IMR-90 (cell line): Measurements from ENCODE around the gene RLF. TPM values are rescaled to one million over a fixed set of nuclear protein-coding genes. Genes with fewer than 3 reads are reported as not detected.

Source experiments
- ATAC-seq: fragments of 200-7000 bp; cut with Tn5 transposase; 2 replicates; pipeline ENCODE4 v1.9.1; 2020; ENCODE audit warnings: low read depth, mild to moderate bottlenecking, moderate library complexity
- BruUV-seq: library from RNA; stranded (reverse); fragments of 400-500 nt; replicated peaks from 2 replicates; lab custom pipeline; 2021; lab: Mats Ljungman, UMichigan
- CTCF ChIA-PET: fragments of 300-600 bp; formaldehyde crosslinking; extraction: SDS; loops from one replicate; lab custom pipeline; 2021; ENCODE audit warnings: antibody characterized with exemption; lab: Yijun Ruan, JAX
- POLR2A ChIA-PET: fragments of 300-600 bp; sonication (Branson Sonifier 250); formaldehyde crosslinking; loops from one replicate; lab custom pipeline; 2022; ENCODE audit warnings: antibody characterized with exemption; ENCODE audit not compliant: unreplicated experiment; lab: Charles Lee
- DNase-seq: peaks from one replicate; pipeline ENCODE4 v3.0.0; 2013
- H2AFZ ChIP-seq: replicated peaks from 2 replicates; pipeline ENCODE3; 2013; ENCODE audit warnings: low read length, mild to moderate bottlenecking; ENCODE audit not compliant: poor library complexity
- H2AK5ac ChIP-seq: 2 replicates; pipeline ENCODE4 v1.6.1; 2013; ENCODE audit warnings: low read depth, low read length, inconsistent platforms
- H2AK9ac ChIP-seq: replicated peaks from 2 replicates; pipeline ENCODE3; 2013; ENCODE audit warnings: mild to moderate bottlenecking, low read depth, low read length, moderate library complexity; ENCODE audit not compliant: poor library complexity
- H2BK120ac ChIP-seq: 2 replicates; pipeline ENCODE4 v1.6.1; 2013; ENCODE audit warnings: low read depth, low read length, inconsistent platforms
- H2BK15ac ChIP-seq: 3 replicates; pipeline ENCODE4 v1.6.1; 2013; ENCODE audit warnings: low read depth, low read length, inconsistent platforms
- H2BK20ac ChIP-seq: 2 replicates; pipeline ENCODE4 v1.6.1; 2013; ENCODE audit warnings: low read depth, mild to moderate bottlenecking, inconsistent platforms, low read length, moderate library complexity
- H2BK5ac ChIP-seq: 2 replicates; pipeline ENCODE4 v1.6.1; 2013; ENCODE audit warnings: mild to moderate bottlenecking, low read depth, low read length, inconsistent platforms; ENCODE audit not compliant: poor library complexity, severe bottlenecking
- H3K14ac ChIP-seq: replicated peaks from 2 replicates; pipeline ENCODE4 v1.6.1; 2013; ENCODE audit warnings: low read depth, low read length, inconsistent platforms
- H3K18ac ChIP-seq: 2 replicates; pipeline ENCODE4 v1.6.1; 2013; ENCODE audit warnings: low read depth, low read length, control low read depth
- H3K23ac ChIP-seq: 2 replicates; pipeline ENCODE4 v1.6.1; 2013; ENCODE audit warnings: low read depth, low read length, inconsistent platforms
- H3K27ac ChIP-seq: 2 replicates; pipeline ENCODE4 v1.5.1; 2013; ENCODE audit warnings: mild to moderate bottlenecking, control low read depth, low read length; ENCODE audit not compliant: insufficient read depth
- H3K27me3 ChIP-seq: 2 replicates; pipeline ENCODE4 v1.6.1; 2013; ENCODE audit warnings: low read length; ENCODE audit not compliant: control insufficient read depth, insufficient read depth
- H3K36me3 ChIP-seq: 2 replicates; pipeline ENCODE4 v1.6.1; 2013; ENCODE audit warnings: low read length, mixed read lengths; ENCODE audit not compliant: control insufficient read depth, insufficient read depth
- H3K4ac ChIP-seq: 2 replicates; pipeline ENCODE4 v1.6.1; 2013; ENCODE audit warnings: low read depth, low read length, inconsistent platforms
- H3K4me1 ChIP-seq: 2 replicates; pipeline ENCODE4 v1.6.1; 2013; ENCODE audit warnings: low read length, mixed read lengths; ENCODE audit not compliant: control insufficient read depth, insufficient read depth
- H3K4me2 ChIP-seq: 2 replicates; pipeline ENCODE4 v1.6.1; 2013; ENCODE audit warnings: low read depth, mild to moderate bottlenecking, control low read depth, low read length, moderate library complexity
- H3K4me3 ChIP-seq: 2 replicates; pipeline ENCODE4 v1.5.1; 2013; ENCODE audit warnings: low read depth, mild to moderate bottlenecking, control low read depth, low read length, moderate library complexity; ENCODE audit not compliant: insufficient read depth
- H3K56ac ChIP-seq: 2 replicates; pipeline ENCODE4 v1.6.1; 2013; ENCODE audit warnings: low read length, inconsistent platforms; ENCODE audit not compliant: insufficient read depth; ENCODE audit errors: extremely low read depth
- H3K79me1 ChIP-seq, 2 experiments: 2 replicates each; pipeline ENCODE4 v1.6.1; 2013; ENCODE audit warnings: low read length in 2 of 2, inconsistent platforms in 1 of 2, low read depth in 1 of 2
- H3K9ac ChIP-seq: 2 replicates; pipeline ENCODE4 v1.6.1; 2013; ENCODE audit warnings: low read depth, low read length, control low read depth
- H3K9me1 ChIP-seq: 2 replicates; pipeline ENCODE4 v1.6.1; 2013; ENCODE audit warnings: low read length, inconsistent platforms; ENCODE audit not compliant: insufficient read depth
- H3K9me3 ChIP-seq: 2 replicates; pipeline ENCODE4 v1.6.1; 2013; ENCODE audit warnings: low read length; ENCODE audit not compliant: control insufficient read depth, insufficient read depth
- H4K20me1 ChIP-seq: 2 replicates; pipeline ENCODE4 v1.6.1; 2013; ENCODE audit warnings: low read length, inconsistent platforms; ENCODE audit not compliant: insufficient read depth
- H4K5ac ChIP-seq: 2 replicates; pipeline ENCODE4 v1.6.1; 2013; ENCODE audit warnings: mild to moderate bottlenecking, low read depth, low read length, control low read depth
- H4K8ac ChIP-seq, 2 experiments: 2 replicates each; pipeline ENCODE4 v1.6.1; 2013; ENCODE audit warnings: low read depth in 2 of 2, low read length in 2 of 2, control low read depth in 1 of 2, inconsistent platforms in 1 of 2
- H4K91ac ChIP-seq: 2 replicates; pipeline ENCODE4 v1.6.1; 2013; ENCODE audit warnings: low read depth, low read length, inconsistent platforms; ENCODE audit not compliant: insufficient read depth
- BHLHE40 ChIP-seq: fragments of 150-350 bp; IDR thresholded peaks from 2 replicates; pipeline ENCODE4 v1.6.1; 2016; ENCODE audit warnings: mild to moderate bottlenecking, low read depth, low read length
- CEBPB ChIP-seq: IDR thresholded peaks from 2 replicates; pipeline ENCODE4 v1.6.1; 2012; ENCODE audit warnings: low read depth, low read length, improper control_type of control experiment
- CHD1 ChIP-seq: IDR thresholded peaks from 2 replicates; pipeline ENCODE4 v1.6.1; 2012; ENCODE audit warnings: low read depth, low read length, improper control_type of control experiment
- ELK1 ChIP-seq: fragments of 150-350 bp; IDR thresholded peaks from 2 replicates; pipeline ENCODE4 v1.6.1; 2016; ENCODE audit warnings: low read depth, mild to moderate bottlenecking, low read length, moderate library complexity, borderline replicate concordance
- FOS ChIP-seq: fragments of 150-350 bp; IDR thresholded peaks from 2 replicates; pipeline ENCODE4 v1.6.1; 2016; ENCODE audit warnings: low read depth, low read length
- MAFK ChIP-seq: IDR thresholded peaks from 2 replicates; pipeline ENCODE4 v1.6.1; 2012; ENCODE audit warnings: low read depth, low read length, improper control_type of control experiment
- MAZ ChIP-seq: IDR thresholded peaks from 2 replicates; pipeline ENCODE4 v1.6.1; 2012; ENCODE audit warnings: low read depth, mild to moderate bottlenecking, low read length, improper control_type of control experiment, moderate library complexity, borderline replicate concordance
- MXI1 ChIP-seq: IDR thresholded peaks from 2 replicates; pipeline ENCODE4 v1.6.1; 2012; ENCODE audit warnings: low read depth, mild to moderate bottlenecking, low read length, moderate library complexity, borderline replicate concordance
- NFE2L2 ChIP-seq: fragments of 150-350 bp; IDR thresholded peaks from 2 replicates; pipeline ENCODE4 v1.6.1; 2016; ENCODE audit warnings: low read depth, mild to moderate bottlenecking, low read length
- POLR2A ChIP-seq: IDR thresholded peaks from 2 replicates; pipeline ENCODE4 v1.6.1; 2012; ENCODE audit warnings: mild to moderate bottlenecking, low read depth, low read length
- RAD21 ChIP-seq: IDR thresholded peaks from 2 replicates; pipeline ENCODE4 v1.6.1; 2012; ENCODE audit warnings: low read length, improper control_type of control experiment
- RCOR1 ChIP-seq: IDR thresholded peaks from 2 replicates; pipeline ENCODE4 v1.6.1; 2012; ENCODE audit warnings: mild to moderate bottlenecking, low read length, improper control_type of control experiment; ENCODE audit not compliant: insufficient replicate concordance
- RFX5 ChIP-seq: IDR thresholded peaks from 2 replicates; pipeline ENCODE4 v1.8.0; 2012; ENCODE audit warnings: low read depth, mild to moderate bottlenecking, low read length, moderate library complexity
- SMC3 ChIP-seq: fragments of 150-350 bp; IDR thresholded peaks from 2 replicates; pipeline ENCODE4 v1.6.1; 2016; ENCODE audit warnings: low read depth, mild to moderate bottlenecking, antibody characterized with exemption, low read length, moderate library complexity
- USF2 ChIP-seq: fragments of 150-350 bp; IDR thresholded peaks from 2 replicates; pipeline ENCODE4 v1.6.1; 2017; ENCODE audit warnings: mild to moderate bottlenecking, antibody characterized with exemption, low read length, low read depth
- WGBS, 2 experiments: methylation state at CpG; one replicate each; pipeline versions ENCODE4 v1.1.5 to v1.1.7; 2013; ENCODE audit warnings: missing lambda C conversion rate in 2 of 2; ENCODE audit not compliant: insufficient read length in 1 of 2; ENCODE audit errors: extremely low coverage in 2 of 2; 5-methylcytosine and 5-hydroxymethylcytosine counted together
- dilution Hi-C: fragments of 300-500 bp; cut with HindIII; formaldehyde crosslinking; loops from one replicate; pipeline ENCODE4 v1.14.3; 2018; ENCODE audit warnings: low sequenced_read_pairs; ENCODE audit not compliant: unreplicated experiment
- in situ Hi-C: fragments of 300-500 bp; cut with MboI; formaldehyde crosslinking; loops from 3 replicates; pipeline ENCODE4 v1.14.3; 2019; ENCODE audit warnings: low sequenced_read_pairs, inconsistent platforms, mixed read lengths
- intact Hi-C: fragments of 100-400 bp; cut with micrococcal nuclease; formaldehyde crosslinking; loops from 2 replicates; pipeline ENCODE4 v1.10.0; 2022
- polyA plus RNA-seq, 3 experiments: library from polyadenylated mRNA; depleted of rRNA; stranded (reverse); fragments of >200 nt; gene quantifications; 2 replicates each; pipeline ENCODE4 v1.2.3, GENCODE V29; 2012; ENCODE audit warnings: low replicate concordance in 1 of 3
- total RNA-seq: library from RNA; depleted of rRNA; stranded (reverse); fragments of >200 nt; gene quantifications from 2 replicates; pipeline ENCODE4 v1.2.3, GENCODE V29; 2012
- TF ChIP-seq, protein P1 (sequence below): conservative IDR thresholded peaks from 2 replicates; pipeline ENCODE4 v1.5.1; 2012; ENCODE audit warnings: mild to moderate bottlenecking, low read depth, low read length, improper control_type of control experiment

The RLF gene
- total and polyA plus RNA-seq, 2 of the 4 experiments (the other 2 are of a cell fraction), result 4.4 to 29.8 TPM

- Histone ChIP-seq H4K20me1 (no peaks in the 10 kb centered on the region), H3K14ac (no peak overlapping the region), H3K23ac (no peak overlapping the region; the same call in 1 of the 2 replicates), H3K9ac (no peak overlapping the region), H3K4ac (no peak overlapping the region; the same call in 1 of the 2 replicates), H2AK9ac (no peak overlapping the region), H3K36me3 (peaks cover 1% of the 10 kb centered on the region), H3K56ac (no peak overlapping the region), H3K4me3 (no peak overlapping the region), H3K4me1 (peaks cover 3% of the 10 kb centered on the region; the same call in 1 of the 2 replicates), H2BK15ac (no peak overlapping the region), H4K5ac (no peak overlapping the region; the same call in 1 of the 2 replicates), H2BK20ac (no peak overlapping the region), H2BK5ac (peak overlapping the region; percentile 17), H2AFZ (no peak overlapping the region), H3K9me1 (no peaks in the 10 kb centered on the region; the same call in 1 of the 2 replicates), H3K79me1 (peaks cover 11 to 23% of the 10 kb centered on the region in 2 experiments), H3K4me2 (no peak overlapping the region), H4K8ac (no peak overlapping the region), H3K18ac (no peak overlapping the region), H2BK120ac (no peak overlapping the region), H3K27me3 (no peaks in the 10 kb centered on the region), H2AK5ac (no peak overlapping the region), H3K9me3 (no peaks in the 10 kb centered on the region), H3K27ac (no peak overlapping the region), H4K91ac (no peak overlapping the region)
- DNase-seq, result no peak
- TF ChIP-seq SMC3 (no peak), MAFK (no peak), MXI1 (no peak), USF2 (no peak), CHD1 (no peak), RAD21 (no peak), BHLHE40 (no peak), RCOR1 (no peak), MAZ (no peak), ELK1 (no peak), POLR2A (no peak), RFX5 (no peak), NFE2L2 (no peak), CEBPB (no peak), FOS (no peak)
- TF ChIP-seq, protein P1, sequence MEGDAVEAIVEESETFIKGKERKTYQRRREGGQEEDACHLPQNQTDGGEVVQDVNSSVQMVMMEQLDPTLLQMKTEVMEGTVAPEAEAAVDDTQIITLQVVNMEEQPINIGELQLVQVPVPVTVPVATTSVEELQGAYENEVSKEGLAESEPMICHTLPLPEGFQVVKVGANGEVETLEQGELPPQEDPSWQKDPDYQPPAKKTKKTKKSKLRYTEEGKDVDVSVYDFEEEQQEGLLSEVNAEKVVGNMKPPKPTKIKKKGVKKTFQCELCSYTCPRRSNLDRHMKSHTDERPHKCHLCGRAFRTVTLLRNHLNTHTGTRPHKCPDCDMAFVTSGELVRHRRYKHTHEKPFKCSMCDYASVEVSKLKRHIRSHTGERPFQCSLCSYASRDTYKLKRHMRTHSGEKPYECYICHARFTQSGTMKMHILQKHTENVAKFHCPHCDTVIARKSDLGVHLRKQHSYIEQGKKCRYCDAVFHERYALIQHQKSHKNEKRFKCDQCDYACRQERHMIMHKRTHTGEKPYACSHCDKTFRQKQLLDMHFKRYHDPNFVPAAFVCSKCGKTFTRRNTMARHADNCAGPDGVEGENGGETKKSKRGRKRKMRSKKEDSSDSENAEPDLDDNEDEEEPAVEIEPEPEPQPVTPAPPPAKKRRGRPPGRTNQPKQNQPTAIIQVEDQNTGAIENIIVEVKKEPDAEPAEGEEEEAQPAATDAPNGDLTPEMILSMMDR, result no peak
- BruUV-seq, result no TSS peak
- POLR2A ChIA-PET, result no interaction called here
- in situ Hi-C loops, result no loop called here
- no CpG with 5 or more reads among the region's 2 CpGs for WGBS, 2 experiments
- dilution Hi-C loops, result no loop called here
- CTCF ChIA-PET, result no interaction called here
- ATAC-seq, result no peak
- intact Hi-C loops, result no loop called here
Measured at GRCh38 chr1:40243351-40243750, 82.2 kb downstream of the RLF start.
